Hematopoietic multipotent progenitor cell treated with erythropoietin and hydrocortisone succinate and interleukin-3 and kit ligand, for 8 days (in vitro differentiated cells): ENCODE measurements around the gene CDKN2AIP.
"Not testable (repeated sequence)": the region's sequence is repeated elsewhere in the genome, so short reads cannot be mapped to it uniquely, and the experiment has no call there.

Experiments used
- DNase-seq: peaks from one replicate; pipeline ENCODE4 v3.0.0-alpha.2; 2015

The CDKN2AIP gene

DNA sequence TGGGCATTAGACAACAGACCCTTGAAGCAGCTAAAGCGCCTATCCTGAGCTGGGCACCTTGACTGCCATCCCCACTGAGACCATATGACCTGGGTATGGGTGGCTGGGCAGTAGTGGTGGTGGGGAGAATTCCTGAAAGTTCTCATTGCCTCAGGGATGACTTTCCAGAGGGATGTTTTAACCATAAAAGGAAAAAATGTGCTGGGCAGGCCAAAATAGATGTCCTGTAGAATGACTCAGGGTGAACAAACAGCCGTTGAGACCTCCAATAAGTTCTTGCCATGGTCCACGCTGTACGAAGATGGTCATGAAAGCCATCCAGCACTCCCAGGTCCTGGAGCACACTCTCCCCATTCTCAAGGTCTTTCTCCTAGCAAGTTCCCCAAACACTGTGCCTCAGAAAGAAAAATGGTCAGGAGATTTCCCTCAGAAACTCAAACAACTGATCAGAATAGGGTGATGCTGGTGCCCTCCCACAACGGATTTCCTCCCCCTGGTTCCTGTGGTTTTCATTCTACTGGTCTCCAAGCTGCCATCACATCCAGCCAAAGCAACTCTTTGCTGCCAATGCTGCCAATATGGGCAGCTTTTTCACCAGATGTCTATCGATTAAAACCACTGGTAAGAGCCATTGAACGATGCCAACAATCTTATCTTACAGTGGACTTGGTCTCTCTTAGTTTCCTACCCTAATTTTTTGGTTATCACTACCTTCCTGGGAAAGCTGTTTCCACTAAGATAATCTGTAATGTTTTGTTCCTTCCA lies 11.2 kb downstream of the CDKN2AIP start:
- DNase-seq = peak; percentile 99

GRCh38 chr4:183458005-183458404 lies 13.6 kb downstream of the CDKN2AIP start:
- DNase-seq = no peak

- not testable (repeated sequence) for DNase-seq
Measured at GRCh38 chr4:183463903-183464619, 19.6 kb downstream of the CDKN2AIP start.

GRCh38 chr4:183465879-183466278 lies 21.4 kb downstream of the CDKN2AIP start:
- not testable (repeated sequence) for DNase-seq

DNA sequence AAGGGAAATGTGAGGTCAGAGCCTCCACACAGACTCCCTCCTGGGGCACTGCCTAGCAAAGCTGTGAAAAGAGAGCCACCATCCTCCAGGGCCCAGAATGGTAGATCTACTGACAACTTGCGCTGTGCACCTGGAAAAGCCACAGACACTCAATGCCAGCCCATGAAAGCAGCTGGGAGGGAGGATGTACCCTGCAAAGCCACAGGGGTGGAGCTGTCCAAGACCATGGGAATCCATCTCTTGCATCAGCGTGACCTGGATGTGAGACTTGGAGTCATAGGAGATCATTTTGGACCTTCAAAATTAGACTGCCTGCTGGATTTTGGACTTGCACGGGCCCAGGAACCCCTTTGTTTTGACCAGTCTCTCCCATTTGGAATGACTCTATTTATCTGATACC lies 22.8 kb downstream of the CDKN2AIP start:
- no peak for DNase-seq

GRCh38 chr4:183468210-183469095 lies 24.0 kb downstream of the CDKN2AIP start:
- no peak for DNase-seq

DNA sequence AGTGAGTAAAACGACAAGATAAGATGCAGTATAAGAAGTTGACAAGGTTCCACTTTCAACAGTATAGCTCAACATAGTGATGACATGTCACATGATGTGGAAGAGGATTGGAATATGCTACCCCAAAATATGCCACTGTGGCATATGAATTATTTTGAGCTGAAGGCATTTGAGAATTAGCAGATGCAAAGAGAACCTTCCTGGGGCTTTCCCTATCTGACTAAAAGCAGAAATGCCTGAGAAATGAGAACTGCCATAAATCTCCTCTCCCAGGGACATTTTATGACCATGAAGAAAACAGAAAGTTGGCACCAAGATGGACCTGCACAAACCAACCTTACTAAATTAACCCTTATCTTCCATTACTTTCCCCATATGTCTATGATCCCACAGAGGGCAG lies 24.8 kb downstream of the CDKN2AIP start:
- no peak for DNase-seq

- no peak for DNase-seq
Measured at GRCh38 chr4:183469936-183470335, 25.5 kb downstream of the CDKN2AIP start.

DNA sequence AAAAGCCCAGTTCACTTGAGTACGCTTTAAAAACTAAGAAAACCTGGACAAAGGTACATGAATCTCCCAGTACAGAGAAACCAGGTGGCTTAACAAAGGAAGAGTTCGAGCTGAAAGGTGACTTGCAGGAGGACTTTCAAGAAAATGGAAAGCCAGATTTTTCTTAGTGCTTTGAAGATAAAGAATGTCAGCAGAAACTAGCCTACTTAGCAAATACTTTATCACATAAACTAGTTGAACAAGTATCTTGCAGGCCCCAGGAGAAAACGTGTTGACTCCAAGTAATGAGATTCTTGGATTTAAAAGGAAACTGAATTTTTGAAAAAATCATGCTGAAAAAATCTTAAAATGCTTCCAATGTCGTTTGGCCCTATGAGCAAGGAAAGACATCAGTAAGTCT lies 26.4 kb downstream of the CDKN2AIP start:
- DNase-seq = no peak

GRCh38 chr4:183471946-183472708 lies 27.7 kb downstream of the CDKN2AIP start:
- DNase-seq = peak; percentile 89

DNA sequence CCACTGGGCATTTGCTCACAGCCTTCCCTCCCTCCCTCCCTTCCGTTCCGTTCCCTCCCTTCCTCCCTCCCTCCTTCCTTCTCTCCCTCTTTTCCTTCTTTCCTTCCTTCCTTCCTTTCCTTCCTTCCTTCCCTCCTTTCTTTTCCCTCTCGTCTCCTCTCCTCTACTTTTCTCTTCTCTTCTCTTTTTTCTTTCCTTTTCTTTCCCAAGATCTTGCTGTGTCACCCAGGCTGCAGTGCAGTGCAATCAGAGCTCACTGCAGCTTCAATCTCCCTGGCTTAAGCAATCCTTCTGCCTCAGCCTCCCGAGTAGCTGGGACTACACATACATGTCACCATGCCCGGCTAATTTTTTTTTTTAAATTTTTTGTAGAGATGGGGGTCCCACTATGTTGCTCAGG lies 33.7 kb downstream of the CDKN2AIP start:
- DNase-seq = no peak

- DNase-seq = no peak
Measured at GRCh38 chr4:183478926-183479325, 34.5 kb downstream of the CDKN2AIP start.

- DNase-seq = not testable (repeated sequence)
Measured at GRCh38 chr4:183482515-183483095, 38.2 kb downstream of the CDKN2AIP start.

GRCh38 chr4:183483997-183484396 lies 39.6 kb downstream of the CDKN2AIP start:
- DNase-seq = no peak

DNA sequence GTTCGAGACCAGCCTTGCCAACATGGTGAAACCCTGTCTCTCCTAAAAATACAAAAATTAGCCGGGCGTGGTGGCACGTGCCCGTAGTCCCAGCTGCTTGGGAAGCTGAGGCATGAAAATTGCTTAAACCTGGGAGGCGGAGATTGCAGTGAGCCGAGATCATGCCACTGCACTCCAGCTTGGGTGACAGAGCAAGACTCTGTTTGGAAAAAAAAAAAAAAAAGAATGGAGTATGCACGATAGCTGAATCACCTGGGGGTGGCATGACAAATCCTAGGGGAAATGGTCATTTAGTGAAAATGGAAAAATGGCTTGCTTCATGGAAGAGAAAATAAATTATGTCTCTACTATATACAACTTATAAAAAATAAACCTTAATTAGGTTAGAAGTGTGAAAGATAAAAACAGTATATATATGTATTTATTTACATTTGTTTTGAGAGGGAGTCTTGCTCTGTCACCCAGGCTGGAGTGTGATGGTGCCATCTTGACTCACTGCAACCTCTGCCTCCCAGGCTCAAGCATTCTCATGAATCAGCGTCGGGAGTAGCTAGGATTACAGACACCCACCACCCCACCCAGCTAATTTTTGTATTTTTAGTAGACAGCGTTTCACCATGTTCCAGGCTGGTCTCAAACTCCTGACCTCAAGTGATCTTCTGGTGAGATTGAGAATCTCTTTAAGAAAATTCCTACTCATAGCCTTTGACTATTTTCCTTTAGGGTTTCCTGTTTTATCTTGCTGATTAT lies 41.1 kb downstream of the CDKN2AIP start:
- no peak for DNase-seq

- DNase-seq = no peak
Measured at GRCh38 chr4:183492791-183493222, 48.4 kb downstream of the CDKN2AIP start.

DNA sequence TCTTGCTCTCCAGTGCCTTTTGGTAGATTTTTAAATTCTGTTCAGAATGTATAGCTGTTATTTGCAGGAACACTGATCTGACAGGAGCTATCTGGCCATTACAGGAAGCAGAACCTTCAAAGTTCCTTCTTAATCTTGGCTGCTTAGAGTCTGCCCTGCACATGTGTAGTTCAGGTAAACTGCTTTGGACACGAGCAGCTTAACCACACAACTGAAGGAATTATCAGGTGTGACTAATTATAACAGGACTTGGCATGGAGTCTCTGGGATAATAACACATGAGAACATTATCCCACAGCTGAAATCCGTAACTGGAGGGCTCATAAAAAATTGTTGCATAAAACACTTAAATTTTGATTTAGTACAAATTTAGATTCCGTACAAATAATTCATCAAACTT lies 48.8 kb downstream of the CDKN2AIP start:
- no peak for DNase-seq

DNA sequence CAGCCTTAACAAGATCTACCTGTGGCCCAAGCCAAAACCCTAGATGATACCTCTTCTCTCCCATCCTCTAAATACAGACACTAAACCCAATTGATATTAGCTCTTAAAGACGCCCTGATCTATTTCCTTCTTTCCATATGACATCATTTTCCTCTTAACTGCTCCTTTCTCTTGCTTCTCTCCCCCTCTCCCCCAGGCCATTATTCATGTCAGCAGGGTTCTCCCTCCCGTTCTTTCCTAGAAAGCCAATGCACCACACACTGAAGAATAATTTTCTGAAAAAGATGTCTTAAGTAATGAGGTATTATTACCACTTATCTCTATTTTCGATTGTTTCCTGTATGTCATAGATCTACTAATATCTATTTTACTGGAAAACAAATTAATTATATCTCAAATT lies 50.7 kb downstream of the CDKN2AIP start:
- no peak for DNase-seq
